Breast epithelium (tissue), 3 donors: ENCODE measurements around the gene YAP1.

Experiments
- POLR2A ChIP-seq: fragments of 450-650 bp; IDR thresholded peaks from one replicate; pipeline ENCODE4 v1.6.1; 2016; ENCODE audit warnings: antibody characterized with exemption, mild to moderate bottlenecking, moderate library complexity
- TF ChIP-seq, protein P1 (sequence below), 3 donors: fragments of 450-650 bp; IDR thresholded peaks; one replicate each; pipeline ENCODE4 v1.5.1; 2016 to 2017; ENCODE audit warnings: antibody characterized with exemption in 3 of 3, mild to moderate bottlenecking in 3 of 3, moderate library complexity in 3 of 3

- no peak for TF ChIP-seq POLR2A
- TF ChIP-seq, protein P1, sequence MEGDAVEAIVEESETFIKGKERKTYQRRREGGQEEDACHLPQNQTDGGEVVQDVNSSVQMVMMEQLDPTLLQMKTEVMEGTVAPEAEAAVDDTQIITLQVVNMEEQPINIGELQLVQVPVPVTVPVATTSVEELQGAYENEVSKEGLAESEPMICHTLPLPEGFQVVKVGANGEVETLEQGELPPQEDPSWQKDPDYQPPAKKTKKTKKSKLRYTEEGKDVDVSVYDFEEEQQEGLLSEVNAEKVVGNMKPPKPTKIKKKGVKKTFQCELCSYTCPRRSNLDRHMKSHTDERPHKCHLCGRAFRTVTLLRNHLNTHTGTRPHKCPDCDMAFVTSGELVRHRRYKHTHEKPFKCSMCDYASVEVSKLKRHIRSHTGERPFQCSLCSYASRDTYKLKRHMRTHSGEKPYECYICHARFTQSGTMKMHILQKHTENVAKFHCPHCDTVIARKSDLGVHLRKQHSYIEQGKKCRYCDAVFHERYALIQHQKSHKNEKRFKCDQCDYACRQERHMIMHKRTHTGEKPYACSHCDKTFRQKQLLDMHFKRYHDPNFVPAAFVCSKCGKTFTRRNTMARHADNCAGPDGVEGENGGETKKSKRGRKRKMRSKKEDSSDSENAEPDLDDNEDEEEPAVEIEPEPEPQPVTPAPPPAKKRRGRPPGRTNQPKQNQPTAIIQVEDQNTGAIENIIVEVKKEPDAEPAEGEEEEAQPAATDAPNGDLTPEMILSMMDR (IDR thresholded peaks at IDR 0.05): no peak
Measured at GRCh38 chr11:102226702-102227490, 116.6 kb downstream of the YAP1 start.
